Muscle of back (tissue), 11 donors: ENCODE data around the gene RPS27L. TPM values are rescaled to one million over a fixed set of nuclear protein-coding genes. Genes with fewer than 3 reads are reported as not detected.
A peak's percentile ranks its signal among the peaks of the same experiment; 100 is the strongest.

Source experiments
- DNase-seq, 3 donors: peaks; one replicate each; pipeline versions ENCODE4 v3.0.0 to v3.0.0-alpha.2; 2013
- polyA plus RNA-seq, 10 donors: library from polyadenylated mRNA; unstranded; fragments of 120-200 nt; gene quantifications; one replicate each; pipeline ENCODE4 v1.2.1, GENCODE V29; 2013; ENCODE audit not compliant: insufficient read length in 10 of 10

RPS27L gene
- polyA plus RNA-seq, 10 donors = 56.0 to 65.2 (median 62.0) TPM

- peak; percentile 97 to 99 (median 97) for DNase-seq
Measured at GRCh38 chr15:63188926-63189871, 31.9 kb upstream of the RPS27L start, which contains the start of gene RAB8B. Gene RAB8B (plus strand): TSS chr15:63189606. CDS start chr15:63189625, 19 bp downstream.

GRCh38 chr15:63188247-63188925 is 31.1 kb upstream of the RPS27L start:
- DNase-seq = no peak

GRCh38 chr15:63187589-63188226 is 30.4 kb upstream of the RPS27L start:
- DNase-seq = no peak

GRCh38 chr15:63186065-63186464 is 28.8 kb upstream of the RPS27L start:
- DNase-seq = no peak

GRCh38 chr15:63185206-63185605 is 27.9 kb upstream of the RPS27L start:
- DNase-seq = no peak

- DNase-seq = no peak
Measured at GRCh38 chr15:63181648-63182047, 24.4 kb upstream of the RPS27L start.

- no peak for DNase-seq
Measured at GRCh38 chr15:63180746-63181145, 23.5 kb upstream of the RPS27L start.

- no peak for DNase-seq
Measured at GRCh38 chr15:63178034-63178433, 20.8 kb upstream of the RPS27L start.

- DNase-seq = no peak
Measured at GRCh38 chr15:63176302-63176701, 19.0 kb upstream of the RPS27L start.

- peak in 1 of 3 donors; percentile 42 for DNase-seq
Measured at GRCh38 chr15:63172851-63173451, 15.7 kb upstream of the RPS27L start.

GRCh38 chr15:63172376-63172775 is 15.1 kb upstream of the RPS27L start:
- DNase-seq = no peak

GRCh38 chr15:63169788-63170187 is 12.5 kb upstream of the RPS27L start:
- no peak for DNase-seq

- no peak for DNase-seq
Measured at GRCh38 chr15:63166219-63166618, 8.9 kb upstream of the RPS27L start.

- no peak for DNase-seq
Measured at GRCh38 chr15:63165166-63165859, 8.0 kb upstream of the RPS27L start.

- no peak for DNase-seq
Measured at GRCh38 chr15:63163217-63163616, 5.9 kb upstream of the RPS27L start.

GRCh38 chr15:63160638-63161037 is 3.4 kb upstream of the RPS27L start:
- no peak for DNase-seq

GRCh38 chr15:63157891-63158431 is 684 bp upstream of the RPS27L start:
- peak; percentile 70 to 89 (median 77) for DNase-seq

- DNase-seq = peak in 1 of 3 donors; percentile 47
Measured at GRCh38 chr15:63156755-63157117, 541 bp downstream of the RPS27L start.

- DNase-seq = no peak
Measured at GRCh38 chr15:63156086-63156710, 1.1 kb downstream of the RPS27L start.

- no peak for DNase-seq
Measured at GRCh38 chr15:63155486-63155885, 1.8 kb downstream of the RPS27L start.

GRCh38 chr15:63151665-63152064 is 5.6 kb downstream of the RPS27L start:
- no peak for DNase-seq
